ENCODE results near the gene ZNF444. TPM values are rescaled to one million over a fixed set of nuclear protein-coding genes. Genes with fewer than 3 reads are reported as not detected.

The ZNF444 gene
- total RNA-seq, 2 donors from 2014 or later: 50.2 to 58.8 TPM

DNA sequence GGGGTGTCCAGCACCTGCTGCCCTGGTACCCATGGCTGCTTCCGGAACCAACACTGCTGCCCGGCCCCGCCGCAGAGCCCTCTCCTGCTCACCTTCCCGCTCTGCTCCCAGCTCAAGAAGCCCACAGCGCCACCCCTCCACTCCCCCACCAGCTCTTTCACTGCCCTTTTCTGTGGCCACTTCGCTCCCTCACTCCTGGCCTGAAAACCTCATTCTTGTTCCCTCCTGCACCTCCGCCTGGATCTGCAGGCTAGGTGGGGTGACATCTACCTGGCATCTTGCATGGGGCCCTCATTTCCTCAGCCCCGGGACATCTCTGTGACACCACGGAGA, 26.3 kb upstream of the ZNF444 start:
- H3K27ac ChIP-seq (ENCODE audit: low read depth, low read length): no peak overlapping the region
- TF ChIP-seq CTCF (conservative IDR thresholded peaks at IDR 0.05): no peak
- H3K4me3 ChIP-seq (ENCODE audit: low read length): no peak overlapping the region
- Mint-ChIP-seq H3K27me3 (ENCODE audit: insufficient read depth) (no peaks in the 10 kb centered on the region), H3K4me3 (no peak overlapping the region), H3K27ac (peak overlapping the region; percentile 71), H3K9me3 (no peaks in the 10 kb centered on the region), H3K4me1 (peaks cover 51% of the 10 kb centered on the region), H3K36me3 (ENCODE audit: low read depth) (peaks cover 9% of the 10 kb centered on the region)
- 92% methylated on average over 7 to 10 of the region's 10 CpGs for WGBS, 2 experiments (ENCODE audit: insufficient coverage in 1 of 2, insufficient read length in 1 of 2)
- H3K9me3 ChIP-seq (ENCODE audit: control insufficient read depth, low read length): no peaks in the 10 kb centered on the region
- H3K27me3 ChIP-seq (ENCODE audit: control insufficient read depth, insufficient read depth, low read length, poor library complexity, severe bottlenecking): no peaks in the 10 kb centered on the region
- H3K9ac ChIP-seq (ENCODE audit: extremely low read depth, low read length, poor library complexity, severe bottlenecking): no peak overlapping the region
- H3K36me3 ChIP-seq (ENCODE audit: control insufficient read depth, insufficient read depth, low read length): peaks cover 19% of the 10 kb centered on the region
- H3K4me1 ChIP-seq (ENCODE audit: control insufficient read depth, insufficient read depth, low read length): peaks cover 7% of the 10 kb centered on the region
- peak; percentile 49 for DNase-seq

DNA sequence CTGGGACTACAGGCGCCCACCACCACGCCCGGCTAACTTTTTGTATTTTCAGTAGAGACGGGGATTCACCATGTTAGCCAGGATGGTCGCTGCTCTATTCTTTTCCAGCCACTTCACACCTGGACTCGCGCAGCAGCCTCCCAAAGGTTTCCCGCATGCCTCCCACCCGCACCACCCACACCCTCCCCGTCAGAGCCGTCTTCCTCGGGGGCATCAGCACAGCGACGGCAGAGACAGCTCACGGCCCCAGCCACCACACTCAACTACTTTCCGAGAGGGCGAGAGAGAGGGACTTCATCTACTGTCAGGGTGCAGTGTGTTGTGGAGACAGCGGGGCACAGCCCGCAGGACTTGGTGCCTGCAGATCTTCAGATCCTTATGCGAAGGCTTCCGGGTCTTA, 25.6 kb upstream of the ZNF444 start:
- DNase-seq: peak; percentile 37
- TF ChIP-seq CTCF (conservative IDR thresholded peaks at IDR 0.05): no peak
- no peaks in the 10 kb centered on the region for H3K9me3 Mint-ChIP-seq
- H3K4me3 Mint-ChIP-seq: no peak overlapping the region
- H3K27ac Mint-ChIP-seq: no peak overlapping the region
- H3K27me3 Mint-ChIP-seq (ENCODE audit: insufficient read depth): no peaks in the 10 kb centered on the region
- H3K4me1 ChIP-seq (ENCODE audit: control insufficient read depth, insufficient read depth, low read length): peaks cover 7% of the 10 kb centered on the region
- H3K4me1 Mint-ChIP-seq: peaks cover 51% of the 10 kb centered on the region
- peaks cover 19% of the 10 kb centered on the region for H3K36me3 ChIP-seq (ENCODE audit: control insufficient read depth, insufficient read depth, low read length)
- H3K4me3 ChIP-seq (ENCODE audit: low read length): no peak overlapping the region
- WGBS, 2 experiments (ENCODE audit: insufficient coverage in 1 of 2, insufficient read length in 1 of 2): 97 to 98% methylated on average over 14 to 21 of the region's 21 CpGs
- H3K27ac ChIP-seq (ENCODE audit: low read depth, low read length): no peak overlapping the region
- no peaks in the 10 kb centered on the region for H3K9me3 ChIP-seq (ENCODE audit: control insufficient read depth, low read length)
- H3K36me3 Mint-ChIP-seq (ENCODE audit: low read depth): peaks cover 9% of the 10 kb centered on the region
- H3K27me3 ChIP-seq (ENCODE audit: control insufficient read depth, insufficient read depth, low read length, poor library complexity, severe bottlenecking): no peaks in the 10 kb centered on the region
- H3K9ac ChIP-seq (ENCODE audit: extremely low read depth, low read length, poor library complexity, severe bottlenecking): no peak overlapping the region

DNA sequence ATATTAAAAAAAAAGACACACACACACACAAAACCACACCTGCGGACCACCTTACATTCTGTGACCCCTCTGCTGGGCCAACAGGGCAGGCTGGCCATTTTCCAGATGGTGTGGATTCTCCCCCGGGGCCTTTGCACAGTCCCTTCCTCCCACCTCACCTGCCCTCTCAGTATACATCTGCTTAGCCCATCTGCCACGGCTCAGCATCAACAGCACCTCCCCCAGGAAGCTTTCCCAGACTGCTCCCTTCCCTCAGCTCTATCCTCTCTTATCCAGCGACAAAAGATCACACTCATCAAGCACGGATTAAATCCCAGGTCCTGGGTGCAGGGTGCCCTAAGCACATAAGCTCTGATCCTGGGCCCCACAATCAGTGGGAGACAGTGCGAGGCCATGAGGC, 24.5 kb upstream of the ZNF444 start:
- H3K9me3 ChIP-seq (ENCODE audit: control insufficient read depth, low read length): no peaks in the 10 kb centered on the region
- peaks cover 19% of the 10 kb centered on the region for H3K36me3 ChIP-seq (ENCODE audit: control insufficient read depth, insufficient read depth, low read length)
- peaks cover 9% of the 10 kb centered on the region for H3K36me3 Mint-ChIP-seq (ENCODE audit: low read depth)
- peak overlapping the region; percentile 45 for H3K27ac Mint-ChIP-seq
- no peak overlapping the region for H3K9ac ChIP-seq (ENCODE audit: extremely low read depth, low read length, poor library complexity, severe bottlenecking)
- WGBS, 2 experiments (ENCODE audit: insufficient coverage in 1 of 2, insufficient read length in 1 of 2): 94 to 100% methylated on average over 4 to 6 of the region's 6 CpGs
- peaks cover 3% of the 10 kb centered on the region for H3K4me1 ChIP-seq (ENCODE audit: control insufficient read depth, insufficient read depth, low read length)
- no peak overlapping the region for H3K27ac ChIP-seq (ENCODE audit: low read depth, low read length)
- no peak overlapping the region for H3K4me3 ChIP-seq (ENCODE audit: low read length)
- H3K4me1 Mint-ChIP-seq: peaks cover 44% of the 10 kb centered on the region
- peak; percentile 37 for DNase-seq
- no peaks in the 10 kb centered on the region for H3K27me3 ChIP-seq (ENCODE audit: control insufficient read depth, insufficient read depth, low read length, poor library complexity, severe bottlenecking)
- H3K27me3 Mint-ChIP-seq (ENCODE audit: insufficient read depth): no peaks in the 10 kb centered on the region
- TF ChIP-seq CTCF (conservative IDR thresholded peaks at IDR 0.05): no peak
- H3K4me3 Mint-ChIP-seq: no peak overlapping the region
- no peaks in the 10 kb centered on the region for H3K9me3 Mint-ChIP-seq
